GM12872 (cell line): ENCODE results near the gene SENP8.

Experiments
- CTCF ChIP-seq: IDR thresholded peaks from 3 replicates; pipeline ENCODE4 v1.5.1; 2011; ENCODE audit warnings: low read depth, mild to moderate bottlenecking, low read length, moderate library complexity; ENCODE audit not compliant: insufficient read depth

The SENP8 gene

GRCh38 chr15:72161361-72162132 is 43.3 kb downstream of the SENP8 start:
- TF ChIP-seq CTCF: no peak

GRCh38 chr15:72162569-72162968 is 44.4 kb downstream of the SENP8 start:
- no peak for TF ChIP-seq CTCF

DNA sequence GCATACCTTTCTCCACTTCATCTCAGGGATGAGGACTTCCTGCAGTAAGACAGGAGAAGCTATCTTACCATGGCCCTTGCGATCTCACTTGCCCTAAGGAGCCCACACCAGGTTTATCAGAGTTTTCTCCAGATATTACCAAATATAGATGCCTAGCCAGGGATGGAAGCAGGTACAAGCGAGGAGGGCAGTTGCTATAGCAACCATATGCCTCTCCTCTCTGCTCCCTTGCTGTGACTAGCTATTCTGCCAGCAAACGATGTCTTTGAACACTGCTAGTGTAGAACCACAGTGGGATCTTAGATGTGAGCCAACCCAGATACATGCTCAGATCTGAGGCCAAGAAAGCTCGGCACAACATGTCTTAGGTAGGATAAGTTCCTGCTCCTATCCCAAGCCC is 45.5 kb downstream of the SENP8 start:
- TF ChIP-seq CTCF: no peak

GRCh38 chr15:72166716-72167417 is 48.7 kb downstream of the SENP8 start:
- TF ChIP-seq CTCF: no peak

GRCh38 chr15:72167445-72167844 is 49.2 kb downstream of the SENP8 start:
- no peak for TF ChIP-seq CTCF

DNA sequence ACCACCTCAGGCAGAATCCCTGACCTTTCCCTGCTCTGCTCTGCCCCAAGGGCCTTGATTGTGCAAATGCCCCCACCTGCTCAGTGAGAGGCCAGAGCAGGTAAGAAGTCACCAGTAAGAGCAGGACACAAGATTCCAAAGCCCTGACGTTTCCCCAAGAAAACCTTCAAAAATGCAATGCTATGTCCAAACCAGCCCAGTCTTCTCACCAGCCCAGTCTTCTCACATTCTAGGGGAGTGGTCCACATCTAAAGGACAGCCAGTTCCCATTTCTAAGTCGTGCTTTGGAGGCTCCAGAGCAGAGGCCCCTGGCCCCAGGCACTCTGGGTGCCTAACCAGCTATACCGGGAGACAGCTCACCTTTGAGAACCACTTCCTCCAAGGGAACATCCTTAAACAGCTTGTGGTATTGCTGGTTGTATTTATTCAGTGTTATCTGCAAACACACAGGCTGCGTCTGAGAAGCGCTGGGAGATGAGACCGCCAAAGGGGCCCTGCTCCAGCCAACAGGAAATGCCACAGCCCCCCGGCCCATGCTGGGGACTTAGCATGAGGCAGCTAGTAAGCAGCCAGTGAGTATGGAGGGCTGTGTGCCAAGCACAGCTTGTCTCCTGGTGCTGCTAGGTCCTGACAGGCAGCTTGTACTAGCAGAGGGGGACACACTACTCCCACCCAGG is 50.1 kb downstream of the SENP8 start:
- TF ChIP-seq CTCF: no peak

DNA sequence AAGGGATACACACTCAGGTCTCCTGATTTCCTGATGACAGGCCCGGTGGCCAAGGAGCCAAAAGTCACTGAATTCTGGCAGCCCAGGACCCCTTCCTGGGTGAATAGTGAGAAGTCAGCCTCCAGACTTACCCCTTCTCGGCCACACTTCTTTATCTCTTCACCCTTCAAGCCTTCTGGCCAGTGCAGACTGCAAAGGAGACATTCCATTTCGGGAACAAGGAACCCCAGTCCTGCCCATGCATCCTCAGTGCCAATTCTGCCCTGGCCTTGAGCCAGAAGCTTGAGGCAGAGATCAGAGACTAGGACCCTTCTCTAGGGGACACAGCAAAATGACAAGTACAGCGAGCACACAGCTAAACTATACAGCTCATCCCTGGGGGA is 50.6 kb downstream of the SENP8 start:
- TF ChIP-seq CTCF: no peak
